SK-N-SH (cell line): ENCODE data around the gene CDH26. TPM values are rescaled to one million over a fixed set of nuclear protein-coding genes. Genes with fewer than 3 reads are reported as not detected.

Experiments used
- CTCF ChIA-PET: fragments of 300-600, 350-600 bp; formaldehyde crosslinking; extraction: SDS; loops from one replicate; lab custom pipeline; 2021; lab: Yijun Ruan, JAX
- POLR2A ChIA-PET: fragments of 350-600 bp; sonication (Branson Sonifier 250); formaldehyde crosslinking; extraction: SDS; loops from one replicate; lab custom pipeline; 2020; ENCODE audit warnings: antibody characterized with exemption, inconsistent platforms; lab: Yijun Ruan, JAX
- DNase-seq: peaks from one replicate; pipeline ENCODE4 v3.0.0; 2012
- H2AFZ ChIP-seq: fragments of 200-600 bp; sonication (generic); 2 replicates; pipeline ENCODE4 v1.8.1; 2016; ENCODE audit warnings: antibody characterized with exemption, mild to moderate bottlenecking, low read depth
- H3F3A ChIP-seq: fragments of 200-600 bp; sonication (generic); replicated peaks from 2 replicates; pipeline ENCODE3; 2016; ENCODE audit warnings: antibody characterized with exemption, mild to moderate bottlenecking; ENCODE audit not compliant: insufficient read depth
- H3K27ac ChIP-seq, 2 experiments: fragments of 200-500 bp in 1 of 2; fragments of 200-600 bp in 1 of 2; sonication (Bioruptor generic) in 1 of 2; sonication (generic), shearing (Covaris generic) in 1 of 2; 2 replicates each; pipeline versions ENCODE4 v1.5.1 to v1.6.1; 2014 to 2016; ENCODE audit warnings: low read depth in 2 of 2, inconsistent platforms in 1 of 2, low read length in 1 of 2, mild to moderate bottlenecking in 1 of 2, mixed read lengths in 1 of 2
- H3K27me3 ChIP-seq: fragments of 200-600 bp; sonication (generic), shearing (Covaris generic); 2 replicates; pipeline ENCODE4 v1.6.1; 2016; ENCODE audit warnings: mixed run types; ENCODE audit not compliant: insufficient read depth
- H3K36me3 ChIP-seq, 2 experiments: fragments of 200-500 bp in 1 of 2; fragments of 200-600 bp in 1 of 2; sonication (Bioruptor generic) in 1 of 2; sonication (generic) in 1 of 2; replicated peaks in 1 of 2; 2 replicates each; pipeline versions ENCODE3 to v1.5.1; 2014 to 2016; ENCODE audit warnings: low read length in 1 of 2, mild to moderate bottlenecking in 1 of 2; ENCODE audit not compliant: insufficient read depth in 2 of 2, control insufficient read depth in 1 of 2
- H3K4me1 ChIP-seq, 2 experiments: fragments of 200-500 bp in 1 of 2; fragments of 200-600 bp in 1 of 2; sonication (Bioruptor generic) in 1 of 2; sonication (generic), shearing (Covaris generic) in 1 of 2; 2 replicates each; pipeline versions ENCODE4 v1.5.1 to v1.6.1; 2014 to 2016; ENCODE audit warnings: low read depth in 1 of 2, low read length in 1 of 2, mixed run types in 1 of 2; ENCODE audit not compliant: insufficient read depth in 2 of 2, control insufficient read depth in 1 of 2
- H3K4me2 ChIP-seq: fragments of 200-600 bp; sonication (generic), shearing (Covaris generic); 2 replicates; pipeline ENCODE4 v1.6.1; 2017; ENCODE audit warnings: mixed run types
- H3K4me3 ChIP-seq, 2 experiments: fragments of 200-500 bp in 1 of 2; fragments of 200-600 bp in 1 of 2; sonication (Bioruptor generic) in 1 of 2; sonication (generic), shearing (Covaris generic) in 1 of 2; 2 replicates each; pipeline versions ENCODE4 v1.5.1 to v1.8.1; 2014 to 2016; ENCODE audit warnings: low read depth in 2 of 2, inconsistent platforms in 1 of 2, low read length in 1 of 2, mild to moderate bottlenecking in 1 of 2, mixed read lengths in 1 of 2, moderate library complexity in 1 of 2
- H3K79me2 ChIP-seq: fragments of 200-600 bp; sonication (generic); 2 replicates; pipeline ENCODE4 v1.8.1; 2017; ENCODE audit warnings: mild to moderate bottlenecking; ENCODE audit not compliant: insufficient read depth
- H3K9ac ChIP-seq: fragments of 200-600 bp; sonication (generic); 2 replicates; pipeline ENCODE4 v1.6.1; 2017; ENCODE audit warnings: mixed run types
- H3K9me2 ChIP-seq: fragments of 200-600 bp; sonication (generic); 2 replicates; pipeline ENCODE4 v1.6.1; 2017; ENCODE audit warnings: mixed run types
- H3K9me3 ChIP-seq: fragments of 200-600 bp; sonication (generic); 2 replicates; pipeline ENCODE4 v1.6.1; 2017; ENCODE audit warnings: mixed run types, mild to moderate bottlenecking, moderate library complexity
- H4K20me1 ChIP-seq: fragments of 200-600 bp; sonication (generic); 2 replicates; pipeline ENCODE4 v1.6.1; 2017; ENCODE audit warnings: mild to moderate bottlenecking, mixed run types; ENCODE audit not compliant: insufficient read depth
- CHD2 ChIP-seq: fragments of 150-350 bp; IDR thresholded peaks from 2 replicates; pipeline ENCODE4 v1.6.1; 2018; ENCODE audit warnings: low read length; ENCODE audit not compliant: partially characterized antibody
- EP300 ChIP-seq, 2 experiments: IDR thresholded peaks; 2 replicates each; pipeline versions ENCODE4 v1.4.0 to v1.6.1; 2012; ENCODE audit warnings: borderline replicate concordance in 1 of 2, low read depth in 1 of 2, low read length in 1 of 2
- EZH2phosphoT487 ChIP-seq: fragments of 200-600 bp; sonication (generic); IDR thresholded peaks from 2 replicates; pipeline ENCODE4 v1.6.1; 2017; ENCODE audit warnings: low read depth, mixed run types, mild to moderate bottlenecking, antibody characterized with exemption, moderate library complexity, borderline replicate concordance
- GABPA ChIP-seq: IDR thresholded peaks from 2 replicates; pipeline ENCODE4 v1.4.0; 2012; ENCODE audit warnings: low read depth, mild to moderate bottlenecking
- GATA2 ChIP-seq: sonication (generic); formaldehyde crosslinking; IDR thresholded peaks from 2 replicates; pipeline ENCODE4 v1.5.0; 2020; ENCODE audit warnings: mild to moderate bottlenecking, missing genetic modification reagents
- JUND ChIP-seq: IDR thresholded peaks from 2 replicates; pipeline ENCODE4 v1.4.0; 2012
- MXI1 ChIP-seq: IDR thresholded peaks from 2 replicates; pipeline ENCODE4 v1.6.1; 2012; ENCODE audit warnings: mild to moderate bottlenecking, low read depth, low read length, improper control_type of control experiment
- NRF1 ChIP-seq: IDR thresholded peaks from 2 replicates; pipeline ENCODE4 v1.6.1; 2012; ENCODE audit warnings: low read depth, mild to moderate bottlenecking, low read length
- RAD21 ChIP-seq: IDR thresholded peaks from 2 replicates; pipeline ENCODE4 v1.6.1; 2012; ENCODE audit warnings: mild to moderate bottlenecking, low read length
- RCOR1 ChIP-seq: fragments of 150-350 bp; IDR thresholded peaks from 2 replicates; pipeline ENCODE4 v1.6.1; 2017; ENCODE audit warnings: antibody characterized with exemption, low read length
- RXRA ChIP-seq: IDR thresholded peaks from 2 replicates; pipeline ENCODE4 v1.4.0; 2012; ENCODE audit warnings: low read depth, mild to moderate bottlenecking, borderline replicate concordance
- SIN3A ChIP-seq: IDR thresholded peaks from 2 replicates; pipeline ENCODE4 v1.6.1; 2012; ENCODE audit warnings: low read depth, mild to moderate bottlenecking, low read length, moderate library complexity, borderline replicate concordance
- SMC3 ChIP-seq: IDR thresholded peaks from 2 replicates; pipeline ENCODE4 v1.6.1; 2012; ENCODE audit warnings: low read depth, low read length, improper control_type of control experiment
- TAF1 ChIP-seq: IDR thresholded peaks from 2 replicates; pipeline ENCODE4 v1.6.1; 2012; ENCODE audit warnings: low read depth, mild to moderate bottlenecking, low read length, moderate library complexity, borderline replicate concordance
- TCF12 ChIP-seq: IDR thresholded peaks from 2 replicates; pipeline ENCODE4 v1.4.0; 2012
- USF2 ChIP-seq: fragments of 150-350 bp; IDR thresholded peaks from 2 replicates; pipeline ENCODE4 v1.6.1; 2017; ENCODE audit warnings: antibody characterized with exemption, low read length, low read depth, borderline replicate concordance
- YY1 ChIP-seq: IDR thresholded peaks from 2 replicates; pipeline ENCODE4 v1.4.0; 2012; ENCODE audit warnings: low read depth, mild to moderate bottlenecking
- ZBTB33 ChIP-seq: IDR thresholded peaks from 2 replicates; pipeline ENCODE4 v1.4.0; 2012; ENCODE audit warnings: low read depth, borderline replicate concordance
- WGBS: methylation state at CpG from one replicate; pipeline ENCODE4 v1.1.6; 2017; ENCODE audit warnings: low lambda C conversion rate; 5-methylcytosine and 5-hydroxymethylcytosine counted together
- polyA plus RNA-seq, 3 experiments: library from polyadenylated mRNA; depleted of rRNA; stranded (reverse); fragments of >200 nt; gene quantifications; 2 replicates each; pipeline ENCODE4 v1.2.3, GENCODE V29; 2012
- TF ChIP-seq, protein P1 (sequence below): fragments of 200-600 bp; sonication (generic); IDR thresholded peaks from 2 replicates; pipeline ENCODE4 v1.6.1; 2017; ENCODE audit warnings: antibody characterized with exemption, mild to moderate bottlenecking, moderate library complexity
- TF ChIP-seq, protein P2 (sequence below): IDR thresholded peaks from 2 replicates; pipeline ENCODE4; 2012

CDH26 gene
- polyA plus RNA-seq, 1 of the 3 experiments (the other 2 are of a cell fraction), result 0.13 TPM

DNA sequence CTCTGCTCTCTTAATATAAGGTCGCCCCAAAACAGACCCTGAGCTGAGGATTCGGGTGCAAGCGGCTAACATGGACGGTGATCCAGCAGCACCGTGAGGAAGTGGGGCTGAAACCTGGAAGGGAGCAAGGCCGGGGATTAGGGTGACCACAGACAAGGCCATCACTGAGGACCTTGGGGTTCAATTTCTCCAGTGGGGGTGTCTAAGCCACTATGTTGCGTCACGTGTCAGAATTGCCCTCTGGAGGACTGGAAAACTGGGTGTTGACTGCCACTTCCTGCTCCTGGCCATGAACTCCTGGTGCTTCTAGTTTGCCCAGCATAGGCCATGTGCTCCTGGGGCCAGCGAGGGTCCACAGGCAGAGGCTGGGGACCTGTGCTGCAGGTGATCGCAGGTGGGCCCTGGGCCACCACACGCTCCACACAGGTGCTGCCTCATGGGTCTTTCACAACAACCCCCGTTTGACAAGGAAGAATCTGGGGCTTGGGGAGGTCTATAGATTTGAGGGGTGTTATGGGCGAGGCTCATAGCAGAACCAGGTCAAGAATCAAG, 101.9 kb downstream of the CDH26 start:
- H3K79me2 ChIP-seq, result no peaks in the 10 kb centered on the region
- H3K27ac ChIP-seq, result no peak overlapping the region
- POLR2A ChIA-PET, result no interaction called here
- H3K9me3 ChIP-seq, result no peaks in the 10 kb centered on the region
- no peaks in the 10 kb centered on the region for H4K20me1 ChIP-seq
- H3K9ac ChIP-seq, result no peak overlapping the region
- no peaks in the 10 kb centered on the region for H3K27me3 ChIP-seq
- peaks cover 0 to 19% of the 10 kb centered on the region in 2 experiments; a peak in 2 of 4 replicates for H3K4me1 ChIP-seq
- CTCF ChIA-PET, result no interaction called here
- WGBS, result 57% methylated on average over 8 of the region's 13 CpGs
- no peaks in the 10 kb centered on the region for H3K9me2 ChIP-seq
- no peak overlapping the region for H3K4me2 ChIP-seq
- H2AFZ ChIP-seq, result no peak overlapping the region
- no peaks in the 10 kb centered on the region for H3F3A ChIP-seq
- no peak overlapping the region for H3K4me3 ChIP-seq
- no peak for DNase-seq
- H3K36me3 ChIP-seq, result no peaks in the 10 kb centered on the region
- TF ChIP-seq TCF12, result no peak
- TF ChIP-seq, protein P1, sequence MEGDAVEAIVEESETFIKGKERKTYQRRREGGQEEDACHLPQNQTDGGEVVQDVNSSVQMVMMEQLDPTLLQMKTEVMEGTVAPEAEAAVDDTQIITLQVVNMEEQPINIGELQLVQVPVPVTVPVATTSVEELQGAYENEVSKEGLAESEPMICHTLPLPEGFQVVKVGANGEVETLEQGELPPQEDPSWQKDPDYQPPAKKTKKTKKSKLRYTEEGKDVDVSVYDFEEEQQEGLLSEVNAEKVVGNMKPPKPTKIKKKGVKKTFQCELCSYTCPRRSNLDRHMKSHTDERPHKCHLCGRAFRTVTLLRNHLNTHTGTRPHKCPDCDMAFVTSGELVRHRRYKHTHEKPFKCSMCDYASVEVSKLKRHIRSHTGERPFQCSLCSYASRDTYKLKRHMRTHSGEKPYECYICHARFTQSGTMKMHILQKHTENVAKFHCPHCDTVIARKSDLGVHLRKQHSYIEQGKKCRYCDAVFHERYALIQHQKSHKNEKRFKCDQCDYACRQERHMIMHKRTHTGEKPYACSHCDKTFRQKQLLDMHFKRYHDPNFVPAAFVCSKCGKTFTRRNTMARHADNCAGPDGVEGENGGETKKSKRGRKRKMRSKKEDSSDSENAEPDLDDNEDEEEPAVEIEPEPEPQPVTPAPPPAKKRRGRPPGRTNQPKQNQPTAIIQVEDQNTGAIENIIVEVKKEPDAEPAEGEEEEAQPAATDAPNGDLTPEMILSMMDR, result no peak
- no peak for TF ChIP-seq NRF1
- TF ChIP-seq RAD21, result no peak
- no peak for TF ChIP-seq ZBTB33
- TF ChIP-seq, protein P2, sequence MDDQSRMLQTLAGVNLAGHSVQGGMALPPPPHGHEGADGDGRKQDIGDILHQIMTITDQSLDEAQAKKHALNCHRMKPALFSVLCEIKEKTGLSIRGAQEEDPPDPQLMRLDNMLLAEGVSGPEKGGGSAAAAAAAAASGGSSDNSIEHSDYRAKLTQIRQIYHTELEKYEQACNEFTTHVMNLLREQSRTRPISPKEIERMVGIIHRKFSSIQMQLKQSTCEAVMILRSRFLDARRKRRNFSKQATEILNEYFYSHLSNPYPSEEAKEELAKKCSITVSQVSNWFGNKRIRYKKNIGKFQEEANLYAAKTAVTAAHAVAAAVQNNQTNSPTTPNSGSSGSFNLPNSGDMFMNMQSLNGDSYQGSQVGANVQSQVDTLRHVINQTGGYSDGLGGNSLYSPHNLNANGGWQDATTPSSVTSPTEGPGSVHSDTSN, result no peak
- TF ChIP-seq GATA2 (CRISPR knock-in tag), result no peak
- no peak for TF ChIP-seq YY1
- TF ChIP-seq JUND, result no peak
- no peak for TF ChIP-seq RCOR1
- TF ChIP-seq MXI1, result no peak
- no peak for TF ChIP-seq EP300 (IDR thresholded peaks at IDR 0.05; ENCODE audit: borderline replicate concordance in 1 of 2, low read depth in 1 of 2, low read length in 1 of 2)
- TF ChIP-seq SMC3, result no peak
- no peak for TF ChIP-seq SIN3A
- TF ChIP-seq RXRA, result no peak
- TF ChIP-seq USF2, result no peak
- TF ChIP-seq TAF1, result no peak
- no peak for TF ChIP-seq CHD2
- no peak for TF ChIP-seq EZH2phosphoT487
- TF ChIP-seq GABPA, result no peak
